A549 (cell line): Measurements from ENCODE around the gene NGLY1.

Source experiments
- EP300 ChIP-seq, 2 experiments: fragments of >200 bp; sonication (Bioruptor Twin); formaldehyde crosslinking; IDR thresholded peaks; 2 replicates in 1 of 2; 3 replicates in 1 of 2; pipeline ENCODE4 v1.6.1; 2016 to 2017
- PHF8 ChIP-seq: fragments of 200-600 bp; sonication (generic); IDR thresholded peaks from 2 replicates; pipeline ENCODE4 v1.6.1; 2016; ENCODE audit warnings: low read depth, mild to moderate bottlenecking, antibody characterized with exemption, moderate library complexity, borderline replicate concordance
- RFX5 ChIP-seq: fragments of 450-650 bp; IDR thresholded peaks from 2 replicates; pipeline ENCODE4 v1.7.1; 2014; ENCODE audit warnings: antibody characterized with exemption, mild to moderate bottlenecking, moderate library complexity
- ZC3H11A ChIP-seq: fragments of 450-650 bp; IDR thresholded peaks from 2 replicates; pipeline ENCODE4 v1.6.1; 2014; ENCODE audit warnings: antibody characterized with exemption, mild to moderate bottlenecking
- TF ChIP-seq, protein P1 (sequence below): fragments of >200 bp; sonication (Bioruptor Twin); formaldehyde crosslinking; IDR thresholded peaks from 3 replicates; pipeline ENCODE4 v1.5.1; 2016

DNA sequence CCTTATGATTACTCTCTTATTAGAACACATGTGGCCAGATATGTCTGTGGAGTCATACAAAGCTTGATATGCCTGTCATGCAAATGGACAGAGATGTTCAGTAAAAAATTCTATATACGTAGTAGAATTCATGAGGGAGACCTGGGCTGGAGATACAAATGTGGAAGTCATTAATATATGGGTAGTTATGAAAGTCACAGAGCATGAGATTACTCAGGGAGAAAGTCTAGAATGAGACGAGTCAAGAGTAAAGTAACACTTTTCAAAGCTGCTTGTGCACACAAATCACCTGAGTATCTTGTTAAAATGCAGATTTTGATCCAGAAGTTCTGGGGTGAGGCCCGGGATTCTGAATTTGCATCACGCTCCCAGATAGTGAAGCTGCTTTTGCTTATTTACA lies 35.1 kb upstream of the NGLY1 start:
- TF ChIP-seq, protein P1, sequence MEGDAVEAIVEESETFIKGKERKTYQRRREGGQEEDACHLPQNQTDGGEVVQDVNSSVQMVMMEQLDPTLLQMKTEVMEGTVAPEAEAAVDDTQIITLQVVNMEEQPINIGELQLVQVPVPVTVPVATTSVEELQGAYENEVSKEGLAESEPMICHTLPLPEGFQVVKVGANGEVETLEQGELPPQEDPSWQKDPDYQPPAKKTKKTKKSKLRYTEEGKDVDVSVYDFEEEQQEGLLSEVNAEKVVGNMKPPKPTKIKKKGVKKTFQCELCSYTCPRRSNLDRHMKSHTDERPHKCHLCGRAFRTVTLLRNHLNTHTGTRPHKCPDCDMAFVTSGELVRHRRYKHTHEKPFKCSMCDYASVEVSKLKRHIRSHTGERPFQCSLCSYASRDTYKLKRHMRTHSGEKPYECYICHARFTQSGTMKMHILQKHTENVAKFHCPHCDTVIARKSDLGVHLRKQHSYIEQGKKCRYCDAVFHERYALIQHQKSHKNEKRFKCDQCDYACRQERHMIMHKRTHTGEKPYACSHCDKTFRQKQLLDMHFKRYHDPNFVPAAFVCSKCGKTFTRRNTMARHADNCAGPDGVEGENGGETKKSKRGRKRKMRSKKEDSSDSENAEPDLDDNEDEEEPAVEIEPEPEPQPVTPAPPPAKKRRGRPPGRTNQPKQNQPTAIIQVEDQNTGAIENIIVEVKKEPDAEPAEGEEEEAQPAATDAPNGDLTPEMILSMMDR: no peak
- TF ChIP-seq PHF8 (no peak), EP300 (IDR thresholded peaks at IDR 0.05) (no peak), RFX5 (no peak), ZC3H11A (no peak)
